NT2/D1 (cell line): ENCODE measurements around the gene VTN.

ENCODE experiments used
- DNase-seq: peaks from one replicate; pipeline ENCODE4 v3.0.0-alpha.2; 2011; ENCODE audit warnings: low read depth, low spot score
- H3K27me3 ChIP-seq: 2 replicates; pipeline ENCODE4 v1.6.0; 2011; ENCODE audit warnings: mild to moderate bottlenecking; ENCODE audit not compliant: insufficient read length, insufficient read depth
- H3K36me3 ChIP-seq: 2 replicates; pipeline ENCODE4 v1.6.1; 2011; ENCODE audit warnings: mild to moderate bottlenecking, low read length, mixed read lengths; ENCODE audit not compliant: insufficient read depth, insufficient read length
- H3K4me1 ChIP-seq: 2 replicates; pipeline ENCODE4 v1.5.1; 2011; ENCODE audit not compliant: insufficient read depth, insufficient read length
- H3K4me3 ChIP-seq: 2 replicates; pipeline ENCODE4 v1.5.1; 2011; ENCODE audit warnings: low read depth; ENCODE audit not compliant: insufficient read length
- H3K9ac ChIP-seq: 2 replicates; pipeline ENCODE4 v1.6.0; 2011; ENCODE audit warnings: low read depth; ENCODE audit not compliant: insufficient read length
- H3K9me3 ChIP-seq: 2 replicates; pipeline ENCODE4 v1.5.1; 2011; ENCODE audit warnings: mild to moderate bottlenecking, low read length; ENCODE audit not compliant: insufficient read depth
- SUZ12 ChIP-seq: IDR thresholded peaks from 2 replicates; pipeline ENCODE4 v1.6.1; 2011; ENCODE audit not compliant: insufficient read length, insufficient read depth; ENCODE audit errors: extremely low read depth
- YY1 ChIP-seq: IDR thresholded peaks from 2 replicates; pipeline ENCODE4 v1.6.1; 2011; ENCODE audit not compliant: insufficient read length, insufficient read depth
- ZNF274 ChIP-seq: IDR thresholded peaks from 2 replicates; pipeline ENCODE4 v1.6.1; 2011; ENCODE audit warnings: mild to moderate bottlenecking, low read depth, low read length

The VTN gene

GRCh38 chr17:28363186-28363585 lies 6.9 kb downstream of the VTN start:
- H3K4me3 ChIP-seq = no peak overlapping the region
- no peak for TF ChIP-seq YY1
- no peak for TF ChIP-seq ZNF274
- TF ChIP-seq SUZ12 = no peak
- peaks cover 73% of the 10 kb centered on the region for H3K36me3 ChIP-seq

GRCh38 chr17:28357901-28358197 lies 12.3 kb downstream of the VTN start:
- Histone ChIP-seq H3K36me3 (peaks cover 71% of the 10 kb centered on the region), H3K27me3 (no peaks in the 10 kb centered on the region), H3K4me3 (peak overlapping the region; percentile 93), H3K9ac (peak overlapping the region; percentile 97), H3K4me1 (no peaks in the 10 kb centered on the region), H3K9me3 (no peaks in the 10 kb centered on the region)
- no peak for DNase-seq
- TF ChIP-seq SUZ12 (no peak), YY1 (no peak), ZNF274 (no peak)

More at GRCh38 chr17:28363186-28363585, 6.9 kb downstream of the VTN start:
- H3K4me1 ChIP-seq = no peaks in the 10 kb centered on the region
- H3K27me3 ChIP-seq = no peaks in the 10 kb centered on the region
- H3K9me3 ChIP-seq = no peaks in the 10 kb centered on the region
- no peak overlapping the region for H3K9ac ChIP-seq
- no peak for DNase-seq

GRCh38 chr17:28357061-28357900 lies 12.8 kb downstream of the VTN start, which contains the start of gene POLDIP2:
Gene POLDIP2, minus strand, starts transcription at chr17:28357527. Its CDS starts 79 bp downstream, at chr17:28357448.
- peak; percentile 82 for DNase-seq
- Histone ChIP-seq H3K27me3 (no peaks in the 10 kb centered on the region), H3K9ac (peak within 1 kb of the TSS; percentile 99), H3K4me1 (no peaks in the 10 kb centered on the region), H3K36me3 (peaks cover 68% of the 10 kb centered on the region), H3K4me3 (peak within 1 kb of the TSS; percentile 93), H3K9me3 (no peaks in the 10 kb centered on the region)
- TF ChIP-seq SUZ12 (no peak), YY1 (peak; percentile 75)

- TF ChIP-seq YY1 (no peak), ZNF274 (no peak), SUZ12 (no peak)
- H3K27me3 ChIP-seq = no peaks in the 10 kb centered on the region
- peaks cover 6% of the 10 kb centered on the region for H3K4me1 ChIP-seq
- H3K36me3 ChIP-seq = peaks cover 92% of the 10 kb centered on the region
- no peaks in the 10 kb centered on the region for H3K9me3 ChIP-seq
- DNase-seq = no peak
- no peak overlapping the region for H3K4me3 ChIP-seq
- H3K9ac ChIP-seq = no peak overlapping the region
These were observed 19.8 kb downstream of the VTN start for GRCh38 chr17:28350271-28350670.

DNA sequence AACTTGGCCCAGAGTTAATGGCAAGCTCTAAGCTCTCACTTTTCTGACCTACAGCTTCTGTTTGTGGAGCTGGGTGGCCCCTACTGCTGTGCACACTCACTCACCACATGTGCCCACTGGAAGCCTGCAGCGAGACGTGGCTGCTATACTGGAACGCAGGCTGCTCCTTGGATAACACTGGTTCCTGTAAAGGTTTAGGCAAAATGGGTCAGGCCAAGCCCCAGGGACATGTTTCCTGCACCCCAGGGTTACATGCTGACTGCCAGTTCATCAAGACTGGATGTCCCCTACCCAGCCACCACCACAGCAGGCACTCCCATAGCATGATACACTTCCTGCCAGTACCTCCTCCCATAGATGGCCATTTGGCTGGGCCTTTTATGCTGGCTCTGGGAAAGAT lies 21.1 kb downstream of the VTN start:
- peaks cover 94% of the 10 kb centered on the region for H3K36me3 ChIP-seq
- TF ChIP-seq YY1 = no peak
- TF ChIP-seq SUZ12 = no peak
- no peak for TF ChIP-seq ZNF274

DNA sequence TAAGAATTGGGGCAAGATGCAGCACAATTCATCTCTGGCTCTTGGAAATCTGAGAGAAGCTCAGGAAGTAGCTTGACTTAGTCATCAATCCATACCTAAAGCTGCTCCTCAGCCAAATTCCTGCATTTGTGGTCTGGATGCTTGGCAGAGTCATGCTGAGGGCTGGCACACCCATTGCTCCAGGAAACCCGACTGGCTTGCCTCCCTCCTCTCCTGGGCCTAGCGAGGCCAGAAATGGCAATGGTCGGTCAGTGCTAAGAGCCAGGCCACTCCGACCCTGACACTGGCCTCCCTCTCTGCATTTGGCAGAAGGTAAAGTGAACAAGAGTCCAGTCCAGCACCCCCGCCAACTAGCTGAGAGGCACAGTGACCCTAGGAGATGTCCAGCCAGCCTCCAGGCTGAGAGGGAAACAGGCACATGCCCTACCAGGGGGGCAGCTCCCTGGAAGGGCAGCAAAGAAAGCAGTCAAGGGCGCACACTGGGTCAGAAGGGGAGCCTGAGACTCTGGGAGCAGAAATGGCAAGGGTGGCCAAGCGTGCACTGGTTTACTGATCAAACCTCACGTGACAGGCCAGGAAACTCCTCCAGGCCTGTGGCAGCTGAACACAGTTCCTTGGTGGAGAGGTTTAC lies 22.7 kb downstream of the VTN start:
- DNase-seq = no peak
- Histone ChIP-seq H3K9ac (no peak overlapping the region), H3K27me3 (no peaks in the 10 kb centered on the region), H3K4me1 (peaks cover 6% of the 10 kb centered on the region), H3K9me3 (no peaks in the 10 kb centered on the region), H3K4me3 (no peak overlapping the region), H3K36me3 (peaks cover 96% of the 10 kb centered on the region)
- TF ChIP-seq YY1 (no peak), SUZ12 (no peak), ZNF274 (no peak)

More for the DNA sequence above, 21.1 kb downstream of the VTN start:
- no peak for DNase-seq
- H3K27me3 ChIP-seq = no peaks in the 10 kb centered on the region
- H3K4me1 ChIP-seq = peaks cover 6% of the 10 kb centered on the region
- H3K9ac ChIP-seq = no peak overlapping the region
- no peaks in the 10 kb centered on the region for H3K9me3 ChIP-seq
- H3K4me3 ChIP-seq = no peak overlapping the region

DNA sequence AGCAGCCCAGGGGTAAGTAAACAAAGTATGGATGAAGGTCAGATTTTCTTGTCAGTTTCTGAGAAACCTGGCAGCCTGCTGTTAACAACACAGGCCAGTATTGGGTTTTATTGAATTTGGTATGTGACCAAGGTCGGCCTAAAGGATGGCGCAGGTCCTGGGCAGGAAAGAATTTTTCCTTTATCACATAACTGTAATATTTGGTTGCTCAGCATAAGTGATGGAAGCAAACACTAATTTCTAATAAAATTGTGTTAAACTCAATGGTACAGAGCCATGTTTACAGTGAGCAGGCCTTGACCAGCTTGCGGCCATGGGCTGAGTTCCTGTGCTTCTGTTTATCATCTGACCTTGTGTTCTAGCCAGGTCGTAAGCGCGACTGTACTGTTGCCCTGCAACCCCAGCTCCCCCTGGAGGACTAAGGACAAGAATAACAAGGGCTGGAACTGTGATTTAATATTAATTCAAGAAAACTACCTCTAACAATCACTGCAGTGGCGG lies 23.3 kb downstream of the VTN start:
- Histone ChIP-seq H3K4me3 (no peak overlapping the region), H3K4me1 (peaks cover 6% of the 10 kb centered on the region), H3K9ac (no peak overlapping the region), H3K27me3 (no peaks in the 10 kb centered on the region), H3K36me3 (peaks cover 99% of the 10 kb centered on the region), H3K9me3 (no peaks in the 10 kb centered on the region)
- no peak for DNase-seq
- no peak for TF ChIP-seq ZNF274
- TF ChIP-seq YY1 = no peak
- TF ChIP-seq SUZ12 = no peak
